MM.1S (cell line): Measurements from ENCODE around the gene OSBPL1A.

ENCODE experiments used
- EZH2 ChIP-seq: fragments of 300-600 bp; sonication (generic); optimal IDR thresholded peaks from 2 replicates; pipeline ENCODE3; 2017; ENCODE audit warnings: low read depth, mild to moderate bottlenecking, antibody characterized with exemption, low read length, mixed read lengths
- TF ChIP-seq, protein P1 (sequence below): fragments of 300-600 bp; sonication (generic); IDR thresholded peaks from 2 replicates; pipeline ENCODE4 v1.5.1; 2016; ENCODE audit warnings: antibody characterized with exemption, low read length, mixed read lengths

DNA sequence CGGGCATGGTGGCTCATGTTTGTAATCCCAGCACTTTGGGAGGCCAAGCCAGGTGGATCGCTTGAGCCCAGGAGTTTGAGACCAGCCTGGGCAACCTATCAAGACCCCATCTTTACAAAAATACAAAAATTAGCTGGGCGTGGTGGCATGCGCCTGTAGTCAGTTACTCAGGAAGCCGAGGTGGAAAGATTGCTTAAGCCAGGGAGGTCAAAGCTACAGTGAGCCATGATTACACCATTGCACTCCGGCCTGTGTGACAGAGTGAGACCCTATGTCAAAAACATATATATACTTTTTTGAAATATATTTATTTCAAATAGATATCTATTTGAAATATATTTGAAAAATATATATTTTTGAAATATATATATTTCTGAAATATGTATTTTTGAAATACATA is 10.9 kb downstream of the OSBPL1A start:
- TF ChIP-seq, protein P1, sequence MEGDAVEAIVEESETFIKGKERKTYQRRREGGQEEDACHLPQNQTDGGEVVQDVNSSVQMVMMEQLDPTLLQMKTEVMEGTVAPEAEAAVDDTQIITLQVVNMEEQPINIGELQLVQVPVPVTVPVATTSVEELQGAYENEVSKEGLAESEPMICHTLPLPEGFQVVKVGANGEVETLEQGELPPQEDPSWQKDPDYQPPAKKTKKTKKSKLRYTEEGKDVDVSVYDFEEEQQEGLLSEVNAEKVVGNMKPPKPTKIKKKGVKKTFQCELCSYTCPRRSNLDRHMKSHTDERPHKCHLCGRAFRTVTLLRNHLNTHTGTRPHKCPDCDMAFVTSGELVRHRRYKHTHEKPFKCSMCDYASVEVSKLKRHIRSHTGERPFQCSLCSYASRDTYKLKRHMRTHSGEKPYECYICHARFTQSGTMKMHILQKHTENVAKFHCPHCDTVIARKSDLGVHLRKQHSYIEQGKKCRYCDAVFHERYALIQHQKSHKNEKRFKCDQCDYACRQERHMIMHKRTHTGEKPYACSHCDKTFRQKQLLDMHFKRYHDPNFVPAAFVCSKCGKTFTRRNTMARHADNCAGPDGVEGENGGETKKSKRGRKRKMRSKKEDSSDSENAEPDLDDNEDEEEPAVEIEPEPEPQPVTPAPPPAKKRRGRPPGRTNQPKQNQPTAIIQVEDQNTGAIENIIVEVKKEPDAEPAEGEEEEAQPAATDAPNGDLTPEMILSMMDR, result no peak
- TF ChIP-seq EZH2, result no peak
